B cell (primary cell): ENCODE measurements around the gene SNRK. TPM values are rescaled to one million over a fixed set of nuclear protein-coding genes. Genes with fewer than 3 reads are reported as not detected.

ENCODE experiments used
- ATAC-seq: fragments of 200-7000 bp; cut with Tn5 transposase; one replicate; pipeline ENCODE4 v1.10.0; 2021; ENCODE audit warnings: low read depth, mild to moderate bottlenecking, moderate number of reproducible peaks, moderate library complexity
- CTCF ChIA-PET: fragments of 350-600 bp; sonication (Branson Sonifier 250); formaldehyde crosslinking; loops from one replicate; lab custom pipeline; 2021; ENCODE audit warnings: antibody characterized with exemption, inconsistent platforms; lab: Charles Lee
- POLR2A ChIA-PET: fragments of 350-600 bp; sonication (Branson Sonifier 250); formaldehyde crosslinking; loops from one replicate; lab custom pipeline; 2021; ENCODE audit warnings: antibody characterized with exemption; lab: Charles Lee
- DNase-seq: peaks from one replicate; pipeline ENCODE4 v3.0.0; 2013
- H2AFZ ChIP-seq: 2 replicates; pipeline ENCODE4 v1.6.1; 2012; ENCODE audit warnings: mild to moderate bottlenecking, low read depth, low read length; ENCODE audit not compliant: insufficient read depth, poor library complexity, severe bottlenecking
- H3K27ac ChIP-seq, 2 donors: 1 replicate in 1 of 2; 2 replicates in 1 of 2; pipeline ENCODE4 v1.5.1; 2012 to 2013; ENCODE audit warnings: low read length in 2 of 2, mild to moderate bottlenecking in 2 of 2, moderate library complexity in 1 of 2
- H3K27me3 ChIP-seq, 4 experiments: fragments of 200-600 bp in 1 of 4; sonication (generic) in 1 of 4; replicated peaks in 1 of 4; 1 replicate in 2 of 4; 2 replicates in 2 of 4; pipeline versions ENCODE4 v1.6.1 to v1.7.0; 2013 to 2016; ENCODE audit warnings: low read length in 3 of 4, mild to moderate bottlenecking in 2 of 4, mixed read lengths in 1 of 4, moderate library complexity in 1 of 4; ENCODE audit not compliant: insufficient read depth in 4 of 4, control insufficient read depth in 3 of 4; ENCODE audit errors: control extremely low read depth in 1 of 4
- H3K36me3 ChIP-seq, 2 experiments: replicated peaks in 1 of 2; 1 replicate in 1 of 2; 2 replicates in 1 of 2; pipeline versions ENCODE4 v1.6.1 to v1.7.1; 2013; ENCODE audit warnings: low read length in 1 of 2; ENCODE audit not compliant: insufficient read depth in 2 of 2, control insufficient read depth in 1 of 2; ENCODE audit errors: control extremely low read depth in 1 of 2, extremely low read depth in 1 of 2
- H3K4me1 ChIP-seq, 2 donors: fragments of 200-600 bp in 1 of 2; sonication (generic) in 1 of 2; 1 replicate in 1 of 2; 2 replicates in 1 of 2; pipeline versions ENCODE4 v1.5.1 to v1.6.1; 2013 to 2017; ENCODE audit warnings: low read length in 2 of 2; ENCODE audit not compliant: control insufficient read depth in 2 of 2, insufficient read depth in 2 of 2
- H3K4me2 ChIP-seq: replicated peaks from 2 replicates; pipeline ENCODE3; 2012; ENCODE audit warnings: mild to moderate bottlenecking, low read depth, low read length; ENCODE audit not compliant: poor library complexity, severe bottlenecking
- H3K4me3 ChIP-seq, 5 experiments: fragments of 200-600 bp in 1 of 5; sonication (generic) in 1 of 5; 1 replicate in 3 of 5; 2 replicates in 2 of 5; pipeline versions ENCODE4 v1.5.1 to v1.7.0; 2011 to 2016; ENCODE audit warnings: low read length in 4 of 5, mild to moderate bottlenecking in 4 of 5, low read depth in 2 of 5, control low read depth in 1 of 5, moderate library complexity in 1 of 5; ENCODE audit not compliant: insufficient read depth in 1 of 5; ENCODE audit errors: control extremely low read depth in 1 of 5, extremely low read depth in 1 of 5
- H3K79me2 ChIP-seq: fragments of 200-600 bp; sonication (generic); one replicate; pipeline ENCODE4 v1.6.0; 2016; ENCODE audit warnings: low read length; ENCODE audit not compliant: control insufficient read depth, insufficient read depth
- H3K9ac ChIP-seq: fragments of 200-600 bp; sonication (generic); 2 replicates; pipeline ENCODE4 v1.6.1; 2017; ENCODE audit warnings: mild to moderate bottlenecking, low read length, moderate library complexity
- H3K9me3 ChIP-seq, 3 donors: one replicate each; pipeline versions ENCODE4 v1.6.1 to v1.7.1; 2013; ENCODE audit warnings: low read length in 2 of 3; ENCODE audit not compliant: control insufficient read depth in 2 of 3, insufficient read depth in 1 of 3; ENCODE audit errors: control extremely low read depth in 1 of 3
- H4K20me1 ChIP-seq: 2 replicates; pipeline ENCODE4 v1.6.0; 2012; ENCODE audit warnings: mild to moderate bottlenecking, low read length; ENCODE audit not compliant: insufficient read depth, control insufficient read depth, poor library complexity, severe bottlenecking
- H3K27ac Mint-ChIP-seq: one replicate; pipeline ENCODE4 v1.8.0; 2021; ENCODE audit warnings: mixed read lengths
- H3K27me3 Mint-ChIP-seq: one replicate; pipeline ENCODE4 v1.8.0; 2021; ENCODE audit warnings: mixed read lengths
- H3K4me1 Mint-ChIP-seq: one replicate; pipeline ENCODE4 v1.8.0; 2021; ENCODE audit warnings: mixed read lengths
- H3K4me3 Mint-ChIP-seq: one replicate; pipeline ENCODE4 v1.8.0; 2021; ENCODE audit warnings: mixed read lengths
- H3K9me3 Mint-ChIP-seq: one replicate; pipeline ENCODE4 v1.8.0; 2022; ENCODE audit warnings: mixed read lengths; ENCODE audit not compliant: insufficient read depth
- CTCF ChIP-seq: fragments of 200-600 bp; IDR thresholded peaks from one replicate; pipeline ENCODE4 v1.8.0; 2022; ENCODE audit warnings: antibody characterized with exemption, mild to moderate bottlenecking
- EZH2 ChIP-seq: IDR thresholded peaks from 2 replicates; pipeline ENCODE4 v1.6.1; 2012; ENCODE audit warnings: borderline replicate concordance, low read depth, mild to moderate bottlenecking, moderate library complexity, low read length; ENCODE audit not compliant: insufficient read depth, poor library complexity, severe bottlenecking
- WGBS: methylation state at CpG from one replicate; pipeline ENCODE4 v1.1.5; 2013; ENCODE audit warnings: missing lambda C conversion rate; ENCODE audit not compliant: insufficient coverage; 5-methylcytosine and 5-hydroxymethylcytosine counted together
- intact Hi-C: fragments of 100-400 bp; cut with micrococcal nuclease; formaldehyde crosslinking; loops from one replicate; pipeline ENCODE4 v1.10.0; 2022
- polyA plus RNA-seq: library from polyadenylated mRNA; depleted of rRNA; stranded (reverse); fragments of >200 nt; gene quantifications from 2 replicates; pipeline ENCODE4 v1.2.3, GENCODE V29; 2012
- total RNA-seq, 2 donors: library from RNA; stranded (reverse); fragments of 120-200 nt in 1 of 2; gene quantifications; 1 replicate in 1 of 2; 2 replicates in 1 of 2; pipeline versions ENCODE4 v1.2.3 to v1.2.4, GENCODE V29; 2013 to 2022

Gene SNRK
- total and polyA plus RNA-seq, 2 donors (not counting 1 experiment from before 2014, with no cell fraction given), result 17.8 to 46.7 TPM

- peaks cover 99% of the 10 kb centered on the region for H3K79me2 ChIP-seq
- CTCF ChIA-PET, result no interaction called here
- intact Hi-C loops, result no loop called here
Measured at GRCh38 chr3:43319794-43320193, 33.5 kb downstream of the SNRK start.

GRCh38 chr3:43320288-43320687, 33.9 kb downstream of the SNRK start:
- CTCF ChIA-PET, result no interaction called here
- Histone ChIP-seq H4K20me1 (peaks cover 59% of the 10 kb centered on the region), H3K79me2 (peaks cover 99% of the 10 kb centered on the region), H3K9me3 (peaks cover 0 to 5% (median 1%) of the 10 kb centered on the region in 3 donors), H3K4me1 (peaks cover 4 to 10% of the 10 kb centered on the region in 2 donors), H2AFZ (no peak overlapping the region), H3K27me3 (no peaks in the 10 kb centered on the region), H3K4me3 (no peak overlapping the region), H3K36me3 (no peaks in the 10 kb centered on the region), H3K27ac (no peak overlapping the region), H3K4me2 (no peak overlapping the region), H3K9ac (no peak overlapping the region)
- intact Hi-C loops, result no loop called here
- POLR2A ChIA-PET, result no interaction called here
- no peaks in the 10 kb centered on the region for H3K9me3 Mint-ChIP-seq
- H3K4me3 Mint-ChIP-seq, result no peak overlapping the region
- H3K4me1 Mint-ChIP-seq, result peaks cover 35% of the 10 kb centered on the region
- DNase-seq, result no peak
- TF ChIP-seq EZH2 (no peak), CTCF (no peak)
- no peaks in the 10 kb centered on the region for H3K27me3 Mint-ChIP-seq
- 100% methylated on average over 1 of the region's 5 CpGs for WGBS
- no peak for ATAC-seq
- no peak overlapping the region for H3K27ac Mint-ChIP-seq

More at GRCh38 chr3:43319794-43320193, 33.5 kb downstream of the SNRK start:
- no peaks in the 10 kb centered on the region for H3K27me3 ChIP-seq
- no peak overlapping the region for H3K27ac ChIP-seq
- no peaks in the 10 kb centered on the region for H3K36me3 ChIP-seq
- DNase-seq (no peak), ATAC-seq (no peak)
- no peak overlapping the region for H3K27ac Mint-ChIP-seq
- H3K4me3 ChIP-seq, result no peak overlapping the region
- H3K4me3 Mint-ChIP-seq, result no peak overlapping the region
- H3K9me3 Mint-ChIP-seq, result no peaks in the 10 kb centered on the region
- H3K4me2 ChIP-seq, result no peak overlapping the region
- WGBS, result 100% methylated on average over 1 of the region's 3 CpGs
- POLR2A ChIA-PET, result no interaction called here
- H3K4me1 ChIP-seq, result peaks cover 6 to 12% of the 10 kb centered on the region in 2 donors
- H3K4me1 Mint-ChIP-seq, result peaks cover 36% of the 10 kb centered on the region
- peaks cover 60% of the 10 kb centered on the region for H4K20me1 ChIP-seq
- peaks cover 0 to 5% (median 1%) of the 10 kb centered on the region in 3 donors for H3K9me3 ChIP-seq
- no peak overlapping the region for H2AFZ ChIP-seq
- H3K27me3 Mint-ChIP-seq, result no peaks in the 10 kb centered on the region
- no peak overlapping the region for H3K9ac ChIP-seq
- TF ChIP-seq CTCF, result no peak
- no peak for TF ChIP-seq EZH2
